Stimulated activated CD8-positive, alpha-beta memory T cell treated with anti-CD3 and anti-CD28 coated beads, Interleukin-7, amount 100 ng/mL, for 4 hours (primary cell): ENCODE results near the gene EVI2B.
A peak's percentile ranks its signal among the peaks of the same experiment; 100 is the strongest.
"Not testable (repeated sequence)": the region's sequence is repeated elsewhere in the genome, so short reads cannot be mapped to it uniquely, and the experiment has no call there.

Experiments
- DNase-seq, 2 donors: peaks; one replicate each; pipeline ENCODE4 v3.0.0-alpha.2; 2020; ENCODE audit warnings: low read depth in 2 of 2

The EVI2B gene

DNA sequence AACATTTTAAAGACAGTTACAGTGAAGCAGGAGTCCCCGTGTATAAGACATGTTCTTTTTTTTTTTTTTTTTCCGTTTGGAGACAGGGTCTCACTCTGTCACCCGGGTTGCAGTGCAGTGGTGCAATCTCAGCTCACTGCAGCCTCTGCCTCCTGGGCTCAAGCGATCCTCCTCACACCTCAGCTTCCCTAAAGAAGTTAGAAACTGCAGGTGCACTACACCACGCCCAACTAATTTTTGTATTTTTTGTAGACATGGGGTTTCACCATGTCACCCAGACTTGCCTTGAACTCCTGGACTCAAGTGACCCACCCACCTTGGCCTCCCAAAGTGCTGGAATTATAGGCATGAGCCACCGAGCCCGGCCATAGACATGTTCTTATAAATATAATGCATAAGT is 3.0 kb downstream of the EVI2B start:
- no peak for DNase-seq

DNA sequence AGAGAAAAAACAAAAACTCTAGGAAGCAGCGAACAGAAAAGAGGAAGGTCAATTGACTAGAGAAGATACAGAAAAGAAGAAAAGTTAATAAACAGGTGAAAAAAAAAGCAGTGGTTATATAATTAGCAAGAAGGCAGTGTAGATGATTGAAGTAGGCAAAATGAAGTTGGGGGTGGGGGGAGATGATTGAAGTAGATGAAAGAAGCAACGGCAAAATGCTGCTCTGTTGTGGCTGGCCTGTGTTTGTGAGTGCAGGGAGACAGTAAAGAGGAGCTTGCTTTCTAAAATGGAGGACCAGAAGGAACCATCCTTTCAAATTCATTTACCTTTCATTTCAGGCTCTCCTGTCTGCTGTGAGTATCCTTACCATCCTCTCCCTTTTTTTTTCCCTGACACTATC is 3.6 kb downstream of the EVI2B start:
- DNase-seq: peak in 1 of 2 donors; percentile 30

DNA sequence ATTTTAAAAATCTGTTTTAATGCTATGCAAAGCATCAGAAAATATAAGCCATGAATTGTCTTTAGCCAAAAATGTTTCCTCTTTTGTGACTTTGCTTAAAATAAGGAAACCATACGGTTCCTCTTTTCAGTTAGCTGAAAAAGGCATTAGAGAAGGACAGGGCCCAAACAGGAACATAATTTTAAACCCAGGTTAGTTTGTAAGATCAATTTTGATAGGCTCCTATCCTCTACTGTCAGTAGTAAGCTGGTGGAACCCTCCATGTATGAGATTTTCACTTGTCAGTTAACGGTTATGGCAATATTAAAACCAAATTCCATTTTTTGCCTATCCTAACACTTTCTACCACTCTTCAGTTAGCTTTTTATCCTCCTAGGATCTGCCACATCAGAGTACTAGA is 4.3 kb downstream of the EVI2B start:
- no peak for DNase-seq

DNA sequence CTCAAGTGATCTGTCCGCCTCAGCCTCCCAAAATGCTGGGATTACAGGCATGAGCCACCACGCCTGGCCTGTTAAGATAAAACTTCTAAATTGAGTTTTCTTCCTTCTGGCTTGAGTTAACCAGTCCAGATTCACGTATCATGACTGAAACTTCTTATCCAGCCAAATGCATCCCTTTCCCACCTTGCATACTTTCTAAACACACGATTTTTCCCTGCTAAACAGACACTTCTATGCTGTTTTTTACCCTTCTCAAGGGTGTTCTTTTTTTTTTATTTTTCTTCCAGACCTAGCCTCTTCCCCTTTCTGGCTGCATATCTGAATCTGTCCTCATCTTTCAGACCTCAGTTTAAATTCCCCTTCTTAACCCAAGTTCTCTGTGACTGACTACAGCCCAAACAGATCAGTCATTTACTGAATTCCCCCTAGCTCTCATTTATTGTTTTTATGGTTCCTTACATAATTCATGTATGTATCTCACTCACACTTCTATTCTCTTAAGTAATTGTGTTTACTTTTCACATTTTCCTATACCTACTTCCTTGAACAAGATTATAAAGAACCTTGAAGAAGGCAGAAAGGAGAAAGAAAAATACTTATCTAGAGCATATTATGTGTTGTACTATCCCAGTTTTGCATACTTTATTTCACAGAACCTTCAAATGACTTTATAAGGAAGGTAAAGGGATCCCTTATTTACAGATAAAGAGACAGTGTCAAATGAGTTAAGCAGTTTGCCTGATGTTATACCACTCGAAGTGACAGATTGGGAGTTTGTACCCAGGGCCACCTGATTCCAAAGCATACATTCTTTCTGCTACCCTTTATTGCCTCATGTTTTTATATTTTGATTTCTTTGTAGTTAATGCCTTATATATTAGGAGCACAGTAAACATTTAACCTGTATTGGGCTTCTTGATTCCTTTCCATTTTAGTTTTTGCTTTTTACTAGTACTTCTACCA is 5.2 kb downstream of the EVI2B start:
- no peak for DNase-seq

DNA sequence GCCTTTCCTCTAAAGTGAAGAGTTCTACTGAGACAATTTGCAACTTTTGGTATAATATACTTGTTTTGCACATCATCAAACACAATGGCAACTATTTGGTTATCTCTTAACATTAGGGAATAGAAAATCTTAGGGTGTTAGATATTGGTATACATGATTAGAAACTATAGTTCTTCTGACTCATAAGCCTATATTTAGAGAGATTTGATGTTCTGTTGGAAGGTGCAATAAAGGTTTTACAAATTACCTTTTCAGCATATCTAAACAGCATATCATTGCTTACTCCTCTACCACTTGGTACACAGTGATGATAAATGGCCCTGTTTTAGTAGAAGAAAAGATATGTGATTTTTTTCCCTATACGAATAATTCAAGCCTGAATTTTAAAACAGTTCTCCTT is 6.2 kb downstream of the EVI2B start:
- no peak for DNase-seq

DNA sequence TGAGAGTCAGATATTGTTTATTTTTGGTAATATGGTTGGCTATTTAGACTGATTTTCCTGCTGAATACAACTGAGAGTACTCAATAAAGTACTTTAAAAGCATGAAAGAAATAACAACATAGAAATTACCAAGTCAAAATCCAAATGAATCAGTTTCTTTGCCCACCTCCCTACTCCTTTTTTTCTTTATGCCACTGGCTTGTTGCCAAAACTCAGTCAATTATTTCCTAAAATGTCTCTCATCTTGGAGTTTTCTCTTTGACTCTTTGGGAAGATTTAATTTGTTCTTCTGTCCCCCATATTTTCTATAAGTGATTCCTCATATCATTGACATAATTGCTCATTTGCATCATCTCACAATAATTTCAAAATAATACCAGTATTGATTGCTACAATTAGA is 14.2 kb downstream of the EVI2B start:
- DNase-seq: no peak

DNA sequence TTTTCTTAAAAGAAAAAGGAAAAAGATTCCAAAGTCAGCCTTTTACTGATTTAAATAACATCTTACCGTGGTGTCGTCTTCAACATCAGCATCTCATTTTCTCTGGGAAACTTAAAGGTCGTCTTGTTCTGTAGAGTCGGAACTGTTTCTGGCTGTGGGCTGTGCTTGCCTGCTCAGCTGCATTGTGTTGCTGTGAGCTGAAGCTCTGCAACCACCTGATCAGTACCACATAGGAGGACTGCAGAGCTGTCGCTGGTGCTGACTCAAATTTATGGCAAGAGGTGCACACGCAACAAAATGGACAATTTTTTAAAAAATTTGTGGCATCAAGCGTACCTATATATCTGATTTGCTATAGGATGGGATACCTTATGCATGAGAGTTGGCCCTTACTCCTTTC is 16.8 kb downstream of the EVI2B start, which contains the start of gene OMG:
OMG (minus strand) TSS at position 150 of the 400 bp plus-strand sequence. CDS start 908 bp downstream, outside the sequence.
- no peak for DNase-seq

DNA sequence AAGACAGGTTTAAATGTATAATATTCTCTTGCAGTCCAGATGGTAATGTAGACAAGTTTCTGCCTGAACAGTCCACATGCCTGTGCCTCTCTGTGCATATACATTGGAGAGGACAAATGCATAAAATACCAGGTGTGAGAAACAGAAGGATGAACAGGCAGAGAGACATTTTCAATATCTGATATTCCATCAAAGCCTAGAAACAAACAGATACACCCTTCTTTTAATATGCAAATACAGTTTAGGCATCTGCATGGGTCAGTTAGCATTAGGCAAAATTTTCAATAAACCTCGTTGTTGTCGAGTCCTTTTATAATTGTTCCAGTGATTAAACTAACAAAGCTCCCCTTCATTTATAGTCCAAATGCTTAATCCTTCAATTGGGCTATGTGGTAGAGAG is 17.7 kb downstream of the EVI2B start:
- DNase-seq: no peak

DNA sequence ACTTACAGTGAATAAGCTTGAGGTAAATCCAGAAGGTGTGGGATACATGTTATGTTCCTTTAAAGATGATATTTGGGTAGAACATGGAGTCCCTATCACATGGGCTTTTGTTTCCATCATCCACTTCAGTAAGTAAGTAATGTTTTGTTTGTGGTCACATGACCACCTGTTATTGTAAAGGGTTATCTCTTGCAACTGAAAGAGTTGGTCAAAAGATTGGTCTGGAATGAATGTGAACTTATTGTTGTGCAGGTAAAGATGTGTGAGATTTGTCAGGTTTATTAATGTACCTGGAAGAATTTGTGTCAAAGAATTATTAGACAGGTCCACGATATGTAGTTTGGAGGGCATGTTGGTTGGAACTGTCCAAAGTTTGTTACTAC is 18.4 kb downstream of the EVI2B start:
- DNase-seq: no peak

DNA sequence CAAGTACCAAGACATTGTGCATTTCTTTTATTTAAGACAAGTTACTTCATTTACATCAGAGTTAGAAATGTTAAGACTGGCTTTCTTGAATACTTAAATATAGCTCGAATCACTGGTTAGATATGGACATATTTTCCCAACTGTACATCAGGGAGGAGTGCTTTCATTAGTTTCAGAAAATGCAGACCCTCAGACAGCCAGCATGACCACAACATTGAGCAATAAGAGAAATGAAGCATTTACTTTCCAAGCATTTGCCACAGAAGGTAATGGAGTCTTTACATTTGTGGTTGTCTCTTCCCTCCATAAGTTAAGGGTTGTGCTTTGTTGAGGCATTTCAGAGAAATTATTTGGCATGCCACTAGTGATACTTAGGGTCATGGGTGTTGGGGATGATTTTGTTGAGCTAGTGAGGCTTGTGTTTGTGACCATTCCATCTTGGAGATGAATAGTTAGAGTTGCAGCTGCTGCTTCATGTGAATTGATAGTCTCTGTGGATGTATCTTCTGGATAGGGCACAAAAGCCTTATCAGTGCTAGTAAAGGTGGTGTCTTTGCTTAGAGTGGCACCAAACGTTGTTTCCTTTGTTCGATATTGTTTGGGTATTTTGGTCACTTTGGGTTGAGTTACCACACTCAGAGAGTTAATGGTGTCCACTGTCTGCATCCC is 18.9 kb downstream of the EVI2B start:
- no peak for DNase-seq

DNA sequence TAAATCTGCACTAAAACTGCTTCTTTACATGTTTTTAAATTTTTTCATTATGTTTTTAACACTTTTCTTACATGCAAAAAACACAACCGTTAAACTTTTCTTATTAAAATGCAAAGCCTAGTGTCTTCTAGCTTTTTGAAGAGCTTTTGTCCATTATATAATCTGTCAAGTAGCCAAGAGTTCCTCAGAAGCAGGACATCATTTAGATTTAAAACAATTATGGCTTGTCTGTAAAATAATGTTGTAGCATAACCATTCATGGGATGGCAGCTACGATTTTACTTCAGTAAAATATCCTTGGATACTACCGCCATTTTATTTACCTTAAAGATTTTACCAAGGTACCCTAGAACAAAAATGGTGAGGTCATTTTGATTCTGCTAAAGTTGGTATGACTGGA is 19.6 kb downstream of the EVI2B start:
- DNase-seq: no peak

DNA sequence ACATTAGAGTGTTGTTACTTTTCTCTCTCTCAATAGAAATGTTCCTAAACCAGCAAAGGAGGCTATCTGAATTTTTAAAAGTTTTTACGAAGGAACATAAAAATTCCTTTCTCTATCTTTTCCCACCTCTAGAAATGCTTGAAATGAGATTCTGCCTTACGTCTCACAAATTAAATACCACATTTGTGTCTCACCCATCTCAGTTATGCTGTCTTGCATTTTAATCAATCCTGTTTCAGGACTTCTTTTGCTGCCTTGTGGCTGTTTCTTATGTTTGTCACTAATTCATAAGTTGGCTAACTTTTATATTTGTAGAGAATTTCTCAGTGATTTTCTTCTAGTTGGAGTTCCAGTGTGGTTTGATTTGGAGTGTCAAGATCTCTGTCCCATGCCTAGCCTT is 20.3 kb downstream of the EVI2B start:
- no peak for DNase-seq

DNA sequence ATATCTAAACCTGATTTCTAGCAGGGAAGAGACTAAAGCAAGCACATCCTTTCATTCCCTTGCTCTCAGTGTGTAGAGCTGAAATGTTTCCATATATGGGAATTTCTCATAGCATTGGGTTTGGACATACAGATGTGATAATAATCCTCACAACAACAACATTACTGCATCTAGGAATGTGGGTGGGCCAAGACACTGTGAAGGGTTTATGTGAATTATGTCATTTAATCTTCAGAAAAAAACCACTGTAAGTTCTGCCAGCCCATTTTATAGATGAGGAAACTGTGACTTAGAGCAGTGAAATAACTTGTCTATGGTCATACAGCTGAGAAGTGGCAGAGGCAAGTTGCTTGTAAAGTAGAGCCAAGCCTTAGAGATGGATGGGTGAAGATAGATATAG is 22.0 kb downstream of the EVI2B start:
- no peak for DNase-seq

DNA sequence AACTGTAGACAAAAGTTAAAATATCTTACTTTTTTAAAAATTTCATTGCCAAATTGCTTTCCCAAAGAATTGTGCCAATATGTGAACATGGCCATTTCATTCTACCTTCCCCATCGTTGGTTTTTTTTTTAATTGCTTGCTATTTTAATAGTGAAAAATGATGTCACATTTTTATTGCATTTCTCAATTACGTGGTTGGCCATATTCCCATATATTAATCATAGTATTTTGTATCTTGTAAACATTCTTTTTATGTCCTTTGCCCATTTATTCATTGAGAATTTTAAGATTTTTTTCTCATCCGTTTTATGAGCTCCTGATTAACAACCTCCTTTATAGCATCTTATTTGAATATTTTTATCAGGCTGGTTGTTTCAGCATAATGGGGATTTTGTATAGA is 24.1 kb downstream of the EVI2B start:
- DNase-seq: no peak

DNA sequence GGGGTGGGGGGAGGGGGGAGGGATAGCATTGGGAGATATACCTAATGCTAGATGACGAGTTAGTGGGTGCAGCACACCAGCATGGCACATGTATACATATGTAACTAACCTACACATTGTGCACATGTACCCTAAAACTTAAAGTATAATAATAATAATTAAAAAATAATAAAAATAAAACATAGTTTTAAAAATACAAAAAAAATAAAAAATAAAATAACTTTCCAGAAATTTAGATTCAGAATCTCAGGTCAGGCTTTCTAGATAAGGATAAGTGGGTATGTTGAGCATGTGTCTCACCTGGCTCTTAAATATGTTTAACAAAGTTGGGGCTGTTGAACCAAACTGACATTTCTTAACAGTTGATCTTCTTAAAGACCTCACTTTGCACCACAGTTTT is 25.9 kb downstream of the EVI2B start:
- not testable (repeated sequence) for DNase-seq

DNA sequence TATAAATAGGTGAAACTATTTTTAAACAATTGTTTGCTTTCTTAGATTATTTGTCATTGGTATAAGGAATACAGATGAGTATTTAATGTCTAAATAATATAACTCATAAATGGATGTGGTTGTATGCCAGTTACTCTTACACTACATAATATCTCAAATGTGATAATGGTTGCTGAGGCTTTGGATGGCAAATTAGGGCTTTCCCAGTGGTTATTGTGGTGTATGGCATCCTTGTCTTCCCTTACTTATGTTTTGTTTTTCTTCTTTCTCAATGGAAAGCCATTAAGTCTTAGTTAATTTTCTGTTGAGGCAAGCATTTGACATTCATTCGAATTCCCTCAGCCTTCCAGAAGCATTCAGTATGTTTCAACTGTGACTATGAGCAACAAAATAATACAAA is 27.3 kb downstream of the EVI2B start:
- no peak for DNase-seq

DNA sequence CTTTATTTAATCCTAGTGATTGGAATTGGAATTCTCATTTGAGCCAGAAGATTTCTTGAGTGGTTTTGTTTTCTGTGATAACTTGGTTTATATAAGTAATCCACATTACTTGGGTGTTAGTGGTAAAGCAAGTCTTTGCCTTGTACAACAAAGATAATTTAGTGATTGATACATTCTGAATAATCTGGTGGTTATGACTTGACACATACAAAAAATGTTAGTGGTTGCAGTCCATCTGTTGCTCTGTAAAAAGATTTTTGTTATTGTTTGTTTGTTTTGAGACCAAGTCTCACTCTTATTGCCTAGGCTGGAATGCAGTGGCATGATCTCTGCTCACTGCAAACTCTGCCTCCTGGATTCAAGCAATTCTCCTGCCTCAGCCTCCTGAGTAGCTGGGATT is 30.0 kb downstream of the EVI2B start:
- DNase-seq: no peak

DNA sequence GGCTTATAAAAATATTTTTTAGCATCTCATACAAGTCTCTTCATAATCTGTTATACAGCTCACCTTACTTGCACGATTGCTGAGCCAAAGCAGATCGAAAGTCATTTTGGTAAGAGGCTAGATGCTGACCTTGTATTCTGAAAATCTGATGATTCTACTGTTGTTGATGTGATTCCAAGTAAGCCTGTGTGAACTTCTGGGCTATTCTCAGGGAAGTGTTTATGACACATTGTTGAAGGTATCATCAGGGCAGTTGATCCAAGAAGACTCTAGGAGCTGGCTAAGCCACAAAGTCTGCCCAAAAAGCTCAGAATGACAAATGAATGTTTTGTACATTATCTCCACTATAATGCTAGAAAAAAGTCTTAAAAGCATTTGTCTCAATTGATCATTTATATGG is 32.8 kb downstream of the EVI2B start:
- no peak for DNase-seq

DNA sequence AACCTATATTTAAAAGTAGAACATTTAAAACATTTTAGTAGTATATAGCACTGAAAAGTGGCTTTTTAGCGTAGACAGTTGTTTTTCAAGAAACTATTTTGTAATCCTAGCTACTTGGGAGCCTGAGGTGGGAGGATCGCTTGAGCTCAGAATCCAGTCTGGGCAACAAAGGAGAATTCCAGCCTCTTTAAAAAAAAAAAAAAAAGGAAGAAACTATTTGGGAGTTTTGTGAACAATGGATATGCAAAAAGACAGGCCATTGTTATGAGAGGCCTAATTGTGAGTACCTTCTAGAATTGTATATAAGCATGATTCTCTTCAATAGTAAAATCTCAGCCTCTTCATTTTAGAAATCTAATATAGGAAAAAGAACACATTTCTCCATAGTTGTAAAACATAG is 34.5 kb downstream of the EVI2B start:
- no peak for DNase-seq

DNA sequence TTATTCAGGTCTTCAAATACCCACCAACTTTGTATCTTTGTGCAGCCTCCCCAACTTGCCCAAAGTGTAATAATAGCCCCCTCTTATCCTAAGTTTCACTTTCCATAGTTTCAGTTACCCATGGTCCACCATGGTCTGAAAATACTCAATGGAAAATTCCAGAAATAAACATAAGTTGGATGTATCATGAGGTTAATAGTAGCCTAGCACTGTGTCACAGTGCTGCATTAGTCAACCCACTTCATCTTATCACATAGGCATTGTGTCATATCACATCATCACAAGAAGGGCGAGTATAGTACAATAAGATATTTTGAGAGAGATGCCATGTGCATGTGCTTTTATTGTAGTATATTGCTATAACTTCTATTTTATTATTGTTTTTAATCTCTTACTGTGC is 38.7 kb downstream of the EVI2B start:
- no peak for DNase-seq

DNA sequence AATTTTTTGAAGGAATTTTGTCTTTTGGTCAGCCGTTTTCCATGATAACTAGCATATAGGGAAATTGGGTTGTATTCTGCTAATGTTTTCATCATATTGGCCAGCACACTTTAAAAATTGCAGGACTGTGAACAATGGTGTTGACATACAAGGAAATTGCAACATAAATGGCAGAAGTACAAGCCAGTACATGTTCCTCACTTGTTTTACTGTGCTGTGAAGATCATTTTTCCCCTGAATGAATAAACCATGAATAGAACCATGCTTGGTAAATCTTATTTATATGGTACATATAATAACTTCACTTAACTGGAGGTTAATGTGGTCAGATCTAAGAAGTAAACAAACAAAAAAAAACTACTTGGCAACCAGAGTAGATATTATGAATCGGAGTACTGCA is 39.6 kb downstream of the EVI2B start:
- no peak for DNase-seq

DNA sequence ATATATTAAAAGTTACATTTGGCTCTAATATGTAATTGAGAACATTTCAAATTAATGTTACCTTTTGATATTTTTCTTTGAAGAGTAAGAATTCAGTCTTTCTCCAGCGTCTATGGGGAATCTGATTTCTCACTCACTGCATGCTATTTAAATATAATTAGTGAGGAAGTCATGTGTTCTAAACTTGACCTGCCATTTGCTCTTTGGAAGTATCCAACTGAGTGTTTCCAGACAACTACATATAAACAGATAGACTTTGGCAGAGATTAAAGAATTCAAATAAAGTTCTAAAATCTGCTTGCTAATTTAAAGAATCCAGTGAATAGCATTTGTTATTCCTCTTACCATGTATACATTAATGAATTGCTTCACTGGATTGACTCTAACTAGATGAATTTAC is 40.3 kb downstream of the EVI2B start:
- DNase-seq: no peak

DNA sequence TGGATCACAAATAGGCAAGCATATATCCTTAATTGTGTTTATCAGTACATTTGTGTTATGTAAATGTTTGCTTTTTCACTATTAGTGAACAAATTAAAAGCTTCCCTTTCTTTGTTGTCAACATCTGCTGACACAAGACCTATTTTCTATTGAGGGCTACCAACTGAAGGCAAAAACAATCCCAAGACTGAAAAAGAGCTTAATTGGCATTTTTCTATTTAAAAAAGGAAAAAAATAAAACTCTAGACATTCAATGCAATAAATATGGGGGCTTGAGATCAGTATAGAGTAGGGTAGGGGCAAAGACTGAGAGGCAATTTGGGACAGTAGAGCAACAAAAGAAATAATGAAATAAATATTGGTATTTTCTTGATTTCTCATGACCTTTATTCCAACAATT is 41.1 kb downstream of the EVI2B start:
- no peak for DNase-seq
